ENCODE results near the gene GNAI2. TPM values are rescaled to one million over a fixed set of nuclear protein-coding genes. Genes with fewer than 3 reads are reported as not detected.

The GNAI2 gene
- total and polyA plus RNA-seq, 2 donors (not counting 3 experiments of a cell fraction or from before 2014, with no cell fraction given) = 767 to 1,875 TPM

- no peak overlapping the region for H2AFZ ChIP-seq (ENCODE audit: low read depth, low read length)
- H3K27ac ChIP-seq (ENCODE audit: insufficient read depth, low read depth, low read length) = no peak overlapping the region
- H3K9ac ChIP-seq (replicated peaks; ENCODE audit: extremely low read depth, insufficient read depth, low read length) = no peak overlapping the region
- no peak overlapping the region for H3K4me3 ChIP-seq (replicated peaks in 1 of 3; ENCODE audit: insufficient read depth in 1 of 3, low read depth in 1 of 3, low read length in 3 of 3)
- POLR2A ChIA-PET = no interaction called here
- CTCF ChIA-PET = interaction anchor here (1.0 to 4.8 kb wide), 5 partner anchors 10 to 59 kb away, joined by 3 to 43 read pairs (median 4); no protein-coding TSS in a partner anchor
- intact Hi-C loops (cut with micrococcal nuclease) = no loop called here
- H3K79me2 ChIP-seq (ENCODE audit: control insufficient read depth, insufficient read depth, low read length) = no peaks in the 10 kb centered on the region
- no peaks in the 10 kb centered on the region for H3K36me3 ChIP-seq (ENCODE audit: control insufficient read depth in 2 of 2, extremely low read depth in 1 of 2, insufficient read depth in 2 of 2, low read length in 2 of 2)
- H3K27me3 ChIP-seq (ENCODE audit: control insufficient read depth in 2 of 2, insufficient read depth in 2 of 2, low read length in 2 of 2) = peaks cover 18% of the 10 kb centered on the region in 2 experiments
- no peak overlapping the region for H3K4me2 ChIP-seq (ENCODE audit: insufficient read depth, low read length)
- no peak for FAIRE-seq
- dilution Hi-C loops (cut with MboI; ENCODE audit: extremely low pct_ligation_motif_present, low sequenced_read_pairs) = no loop called here
- H4K20me1 ChIP-seq (replicated peaks; ENCODE audit: control insufficient read depth, extremely low read depth, insufficient read depth, low read length) = no peaks in the 10 kb centered on the region
- H3K9me1 ChIP-seq (replicated peaks; ENCODE audit: control insufficient read depth, extremely low read depth, insufficient read depth, low read length) = no peaks in the 10 kb centered on the region
- peaks cover 3% of the 10 kb centered on the region for H3K4me1 ChIP-seq (ENCODE audit: control insufficient read depth, extremely low read depth, insufficient read depth, low read length)
- BruUV-seq (replicated peaks) = no TSS peak
- DNase-seq (ENCODE audit: low read depth, low spot score) = no peak
- no peak for TF ChIP-seq MAX (IDR thresholded peaks at IDR 0.05; ENCODE audit: insufficient read depth, insufficient read length)
- H3K9me3 ChIP-seq (replicated peaks; ENCODE audit: control insufficient read depth, insufficient read depth, low read length) = no peaks in the 10 kb centered on the region
Observed at GRCh38 chr3:50203809-50204803, 31.9 kb upstream of the GNAI2 start.

- peak; percentile 23 for DNase-seq (ENCODE audit: low read depth, low spot score)
- H3K27ac ChIP-seq (ENCODE audit: insufficient read depth, low read depth, low read length) = no peak within 1 kb of the TSS
- H3K4me3 ChIP-seq (replicated peaks in 1 of 3; ENCODE audit: insufficient read depth in 1 of 3, low read depth in 1 of 3, low read length in 3 of 3) = peak within 1 kb of the TSS in 2 of 3 experiments; percentile 27 to 36
- no peaks in the 10 kb centered on the region for H4K20me1 ChIP-seq (replicated peaks; ENCODE audit: control insufficient read depth, extremely low read depth, insufficient read depth, low read length)
- dilution Hi-C loops (cut with MboI; ENCODE audit: extremely low pct_ligation_motif_present, low sequenced_read_pairs) (no loop called here), intact Hi-C loops (cut with micrococcal nuclease) (no loop called here)
- no peaks in the 10 kb centered on the region for H3K9me1 ChIP-seq (replicated peaks; ENCODE audit: control insufficient read depth, extremely low read depth, insufficient read depth, low read length)
- peaks cover 18% of the 10 kb centered on the region in 2 experiments for H3K27me3 ChIP-seq (ENCODE audit: control insufficient read depth in 2 of 2, insufficient read depth in 2 of 2, low read length in 2 of 2)
- H3K36me3 ChIP-seq (ENCODE audit: control insufficient read depth in 2 of 2, extremely low read depth in 1 of 2, insufficient read depth in 2 of 2, low read length in 2 of 2) = no peaks in the 10 kb centered on the region
- peaks cover 3% of the 10 kb centered on the region for H3K4me1 ChIP-seq (ENCODE audit: control insufficient read depth, extremely low read depth, insufficient read depth, low read length)
- CTCF ChIA-PET = interaction anchor here (1.1 to 4.8 kb wide), 3 partner anchors 10 to 21 kb away, joined by 3 to 43 read pairs (median 34); no protein-coding TSS in a partner anchor
- no peak within 1 kb of the TSS for H3K9ac ChIP-seq (replicated peaks; ENCODE audit: extremely low read depth, insufficient read depth, low read length)
- H3K9me3 ChIP-seq (replicated peaks; ENCODE audit: control insufficient read depth, insufficient read depth, low read length) = no peaks in the 10 kb centered on the region
- peak within 1 kb of the TSS; percentile 39 for H2AFZ ChIP-seq (ENCODE audit: low read depth, low read length)
- FAIRE-seq = no peak
- TF ChIP-seq CTCF (IDR thresholded peaks at IDR 0.05; ENCODE audit: extremely low read depth in 1 of 2, insufficient read depth in 1 of 2, low read depth in 1 of 2, low read length in 2 of 2) (no peak), JUN (IDR thresholded peaks at IDR 0.05; ENCODE audit: borderline replicate concordance, insufficient read depth, insufficient read length, low read depth) (no peak), FOS (IDR thresholded peaks at IDR 0.05; ENCODE audit: borderline replicate concordance, insufficient read depth, low read length) (no peak), POLR2AphosphoS5 (IDR thresholded peaks at IDR 0.05; ENCODE audit: insufficient read depth, low read depth, low read length) (no peak), GATA2 (IDR thresholded peaks at IDR 0.05; ENCODE audit: insufficient read depth, insufficient read length, low read depth, low read length) (no peak), EZH2 (IDR thresholded peaks at IDR 0.05; ENCODE audit: borderline replicate concordance, low read depth, low read length, severe bottlenecking) (no peak), MAX (IDR thresholded peaks at IDR 0.05; ENCODE audit: insufficient read depth, insufficient read length) (no peak), MYC (IDR thresholded peaks at IDR 0.05; ENCODE audit: low read depth, low read length) (no peak), POLR2A (IDR thresholded peaks at IDR 0.05; ENCODE audit: low read depth, low read length) (no peak)
- BruUV-seq (replicated peaks) = no TSS peak
- POLR2A ChIA-PET = interaction anchor here (0.6 kb wide), 1 partner anchor 58 kb away, joined by 16 read pairs; no protein-coding TSS in a partner anchor
- peak within 1 kb of the TSS; percentile 59 for H3K4me2 ChIP-seq (ENCODE audit: insufficient read depth, low read length)
- H3K79me2 ChIP-seq (ENCODE audit: control insufficient read depth, insufficient read depth, low read length) = no peaks in the 10 kb centered on the region
Observed at GRCh38 chr3:50204804-50205412, 31.1 kb upstream of the GNAI2 start, which contains the start of gene SLC38A3. Gene SLC38A3 (plus strand): TSS chr3:50205271. CDS start chr3:50214200, 8,929 bp downstream.

All from endothelial cell of umbilical vein (primary cell).